ENCODE data around the gene HNMT. TPM values are rescaled to one million over a fixed set of nuclear protein-coding genes. Genes with fewer than 3 reads are reported as not detected.

Gene HNMT
- polyA plus RNA-seq, 1 donor from 2014 or later, result not detected

DNA sequence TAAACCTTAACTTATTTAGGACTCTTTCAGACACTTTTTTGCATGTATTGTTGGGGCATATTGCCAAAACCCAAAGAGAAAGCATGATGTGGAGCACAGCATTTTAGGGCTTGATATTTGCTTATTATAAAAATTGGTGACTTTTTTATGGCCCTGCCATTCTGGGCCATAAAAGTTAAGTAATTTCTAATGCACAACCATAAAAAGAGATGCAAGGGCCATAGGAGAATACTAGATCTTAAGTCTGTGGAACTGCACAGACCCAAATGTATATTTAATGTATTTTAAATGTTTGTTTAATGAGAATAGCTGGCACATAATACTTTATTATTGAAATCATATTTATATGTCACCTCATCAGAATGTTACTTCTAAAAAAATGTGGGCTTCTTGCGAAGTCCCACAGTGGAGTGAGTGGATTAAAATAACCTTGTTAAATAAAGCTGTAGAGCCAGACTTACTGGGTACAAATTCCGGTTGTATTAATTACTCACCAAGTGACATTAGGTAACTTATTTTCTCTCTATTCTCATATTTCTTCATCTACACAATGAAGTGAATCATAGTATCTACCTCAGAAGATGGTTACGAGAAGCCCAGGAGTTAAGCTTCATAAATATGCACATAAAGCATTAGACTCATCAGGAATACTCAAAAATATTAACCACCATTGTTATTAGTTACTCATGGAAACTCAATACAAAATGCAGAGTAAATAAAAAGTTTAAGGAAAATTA lies 52.2 kb downstream of the HNMT start:
- no peak for TF ChIP-seq EP300 (conservative IDR thresholded peaks at IDR 0.05; ENCODE audit: poor library complexity, severe bottlenecking)
- no peak for TF ChIP-seq MXI1 (conservative IDR thresholded peaks at IDR 0.05; ENCODE audit: poor library complexity, severe bottlenecking)
- TF ChIP-seq TAF1 (IDR thresholded peaks at IDR 0.05; ENCODE audit: low read depth), result no peak
- TF ChIP-seq SMC3 (conservative IDR thresholded peaks at IDR 0.05; ENCODE audit: poor library complexity), result no peak
- TF ChIP-seq, protein P1, sequence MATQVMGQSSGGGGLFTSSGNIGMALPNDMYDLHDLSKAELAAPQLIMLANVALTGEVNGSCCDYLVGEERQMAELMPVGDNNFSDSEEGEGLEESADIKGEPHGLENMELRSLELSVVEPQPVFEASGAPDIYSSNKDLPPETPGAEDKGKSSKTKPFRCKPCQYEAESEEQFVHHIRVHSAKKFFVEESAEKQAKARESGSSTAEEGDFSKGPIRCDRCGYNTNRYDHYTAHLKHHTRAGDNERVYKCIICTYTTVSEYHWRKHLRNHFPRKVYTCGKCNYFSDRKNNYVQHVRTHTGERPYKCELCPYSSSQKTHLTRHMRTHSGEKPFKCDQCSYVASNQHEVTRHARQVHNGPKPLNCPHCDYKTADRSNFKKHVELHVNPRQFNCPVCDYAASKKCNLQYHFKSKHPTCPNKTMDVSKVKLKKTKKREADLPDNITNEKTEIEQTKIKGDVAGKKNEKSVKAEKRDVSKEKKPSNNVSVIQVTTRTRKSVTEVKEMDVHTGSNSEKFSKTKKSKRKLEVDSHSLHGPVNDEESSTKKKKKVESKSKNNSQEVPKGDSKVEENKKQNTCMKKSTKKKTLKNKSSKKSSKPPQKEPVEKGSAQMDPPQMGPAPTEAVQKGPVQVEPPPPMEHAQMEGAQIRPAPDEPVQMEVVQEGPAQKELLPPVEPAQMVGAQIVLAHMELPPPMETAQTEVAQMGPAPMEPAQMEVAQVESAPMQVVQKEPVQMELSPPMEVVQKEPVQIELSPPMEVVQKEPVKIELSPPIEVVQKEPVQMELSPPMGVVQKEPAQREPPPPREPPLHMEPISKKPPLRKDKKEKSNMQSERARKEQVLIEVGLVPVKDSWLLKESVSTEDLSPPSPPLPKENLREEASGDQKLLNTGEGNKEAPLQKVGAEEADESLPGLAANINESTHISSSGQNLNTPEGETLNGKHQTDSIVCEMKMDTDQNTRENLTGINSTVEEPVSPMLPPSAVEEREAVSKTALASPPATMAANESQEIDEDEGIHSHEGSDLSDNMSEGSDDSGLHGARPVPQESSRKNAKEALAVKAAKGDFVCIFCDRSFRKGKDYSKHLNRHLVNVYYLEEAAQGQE (IDR thresholded peaks at IDR 0.05; ENCODE audit: borderline replicate concordance), result no peak
- TF ChIP-seq EZH2 (IDR thresholded peaks at IDR 0.05; ENCODE audit: borderline replicate concordance, insufficient read depth, low read length, poor library complexity, severe bottlenecking), result no peak
- TF ChIP-seq, protein P2, sequence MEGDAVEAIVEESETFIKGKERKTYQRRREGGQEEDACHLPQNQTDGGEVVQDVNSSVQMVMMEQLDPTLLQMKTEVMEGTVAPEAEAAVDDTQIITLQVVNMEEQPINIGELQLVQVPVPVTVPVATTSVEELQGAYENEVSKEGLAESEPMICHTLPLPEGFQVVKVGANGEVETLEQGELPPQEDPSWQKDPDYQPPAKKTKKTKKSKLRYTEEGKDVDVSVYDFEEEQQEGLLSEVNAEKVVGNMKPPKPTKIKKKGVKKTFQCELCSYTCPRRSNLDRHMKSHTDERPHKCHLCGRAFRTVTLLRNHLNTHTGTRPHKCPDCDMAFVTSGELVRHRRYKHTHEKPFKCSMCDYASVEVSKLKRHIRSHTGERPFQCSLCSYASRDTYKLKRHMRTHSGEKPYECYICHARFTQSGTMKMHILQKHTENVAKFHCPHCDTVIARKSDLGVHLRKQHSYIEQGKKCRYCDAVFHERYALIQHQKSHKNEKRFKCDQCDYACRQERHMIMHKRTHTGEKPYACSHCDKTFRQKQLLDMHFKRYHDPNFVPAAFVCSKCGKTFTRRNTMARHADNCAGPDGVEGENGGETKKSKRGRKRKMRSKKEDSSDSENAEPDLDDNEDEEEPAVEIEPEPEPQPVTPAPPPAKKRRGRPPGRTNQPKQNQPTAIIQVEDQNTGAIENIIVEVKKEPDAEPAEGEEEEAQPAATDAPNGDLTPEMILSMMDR (IDR thresholded peaks at IDR 0.05; ENCODE audit: poor library complexity, severe bottlenecking), result no peak
- TF ChIP-seq RAD21 (conservative IDR thresholded peaks at IDR 0.05), result no peak
- no peak for TF ChIP-seq POLR2AphosphoS5 (IDR thresholded peaks at IDR 0.05)
- Histone ChIP-seq H3K79me2 (replicated peaks; ENCODE audit: insufficient read depth, low read length) (no peaks in the 10 kb centered on the region), H3K4me2 (ENCODE audit: low read length) (no peak overlapping the region)

DNA sequence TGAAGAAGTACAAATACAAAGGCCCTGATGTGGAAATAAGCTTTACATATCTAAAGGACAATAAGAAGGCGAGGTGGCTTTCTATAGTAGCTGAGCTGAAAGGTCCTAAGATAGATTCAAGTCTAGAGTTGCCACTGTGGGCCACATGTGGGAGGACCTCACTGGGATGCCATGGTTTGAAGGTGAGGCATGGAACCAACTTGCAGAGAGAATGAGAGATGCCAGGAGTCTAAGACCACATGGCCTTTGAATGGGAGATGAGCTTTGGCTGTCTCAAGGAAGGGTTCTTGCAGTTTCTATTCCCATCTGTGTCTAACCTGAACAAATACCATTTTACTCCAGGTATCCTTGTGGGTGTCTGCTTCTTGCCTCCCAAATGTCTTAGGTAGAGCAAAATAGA lies 53.6 kb downstream of the HNMT start:
- Histone ChIP-seq H3K4me3 (ENCODE audit: low read length) (no peak overlapping the region), H3K36me3 (ENCODE audit: insufficient read depth, low read length) (no peaks in the 10 kb centered on the region), H3K9me2 (ENCODE audit: insufficient read depth, low read length) (no peaks in the 10 kb centered on the region), H3K27me3 (ENCODE audit: insufficient read depth, low read depth, low read length) (no peaks in the 10 kb centered on the region), H3K4me2 (ENCODE audit: low read length) (no peak overlapping the region), H3K9me3 (ENCODE audit: low read length) (no peaks in the 10 kb centered on the region), H2AFZ (ENCODE audit: low read depth, low read length) (no peak overlapping the region), H3K27ac (ENCODE audit: low read length) (no peak overlapping the region), H3K9ac (ENCODE audit: low read length) (no peak overlapping the region), H3K79me2 (replicated peaks; ENCODE audit: insufficient read depth, low read length) (no peaks in the 10 kb centered on the region), H3F3A (ENCODE audit: insufficient read depth, low read length, poor library complexity, severe bottlenecking) (no peaks in the 10 kb centered on the region), H4K20me1 (ENCODE audit: insufficient read depth) (no peaks in the 10 kb centered on the region)
- TF ChIP-seq EP300 (conservative IDR thresholded peaks at IDR 0.05; ENCODE audit: poor library complexity, severe bottlenecking), result no peak
- TF ChIP-seq, protein P2 (IDR thresholded peaks at IDR 0.05; ENCODE audit: poor library complexity, severe bottlenecking), result no peak
- TF ChIP-seq POLR2AphosphoS5 (IDR thresholded peaks at IDR 0.05), result no peak
- no peak for TF ChIP-seq TAF1 (IDR thresholded peaks at IDR 0.05; ENCODE audit: low read depth)
- no peak for TF ChIP-seq MXI1 (conservative IDR thresholded peaks at IDR 0.05; ENCODE audit: poor library complexity, severe bottlenecking)
- no peak for TF ChIP-seq EZH2 (IDR thresholded peaks at IDR 0.05; ENCODE audit: borderline replicate concordance, insufficient read depth, low read length, poor library complexity, severe bottlenecking)
- no peak for TF ChIP-seq SMC3 (conservative IDR thresholded peaks at IDR 0.05; ENCODE audit: poor library complexity)

More for the DNA sequence above, 52.2 kb downstream of the HNMT start:
- Histone ChIP-seq H3K9ac (ENCODE audit: low read length) (no peak overlapping the region), H3K36me3 (ENCODE audit: insufficient read depth, low read length) (no peaks in the 10 kb centered on the region), H3K27me3 (ENCODE audit: insufficient read depth, low read depth, low read length) (no peaks in the 10 kb centered on the region), H3K9me3 (ENCODE audit: low read length) (no peaks in the 10 kb centered on the region), H2AFZ (ENCODE audit: low read depth, low read length) (no peak overlapping the region), H3K4me3 (ENCODE audit: low read length) (no peak overlapping the region), H4K20me1 (ENCODE audit: insufficient read depth) (no peaks in the 10 kb centered on the region), H3F3A (ENCODE audit: insufficient read depth, low read length, poor library complexity, severe bottlenecking) (no peaks in the 10 kb centered on the region), H3K27ac (ENCODE audit: low read length) (no peak overlapping the region), H3K9me2 (ENCODE audit: insufficient read depth, low read length) (no peaks in the 10 kb centered on the region)
